HG02642 (cell line): ENCODE data around the gene ZNF697.
"Not testable (repeated sequence)": the region's sequence is repeated elsewhere in the genome, so short reads cannot be mapped to it uniquely, and the experiment has no call there.

ENCODE experiments used
- ATAC-seq: cut with Tn5 transposase; IDR thresholded peaks from one replicate; pipeline ENCODE4 v1.9.1; 2021; ENCODE audit warnings: mild to moderate bottlenecking; ENCODE audit not compliant: unreplicated experiment, poor library complexity

ZNF697 gene

GRCh38 chr1:119633575-119633974 lies 14.5 kb downstream of the ZNF697 start:
- ATAC-seq, result no peak

GRCh38 chr1:119632841-119633240 lies 15.2 kb downstream of the ZNF697 start:
- no peak for ATAC-seq

GRCh38 chr1:119632103-119632490 lies 16.0 kb downstream of the ZNF697 start:
- no peak for ATAC-seq

- ATAC-seq, result peak; percentile 74
Observed at GRCh38 chr1:119631433-119632102, 16.5 kb downstream of the ZNF697 start.

GRCh38 chr1:119631086-119631432 lies 17.0 kb downstream of the ZNF697 start:
- ATAC-seq, result no peak

GRCh38 chr1:119626841-119627240 lies 21.2 kb downstream of the ZNF697 start:
- ATAC-seq, result no peak

- no peak for ATAC-seq
Observed at GRCh38 chr1:119626011-119626545, 22.0 kb downstream of the ZNF697 start.

GRCh38 chr1:119623678-119624077 lies 24.4 kb downstream of the ZNF697 start:
- no peak for ATAC-seq

- no peak for ATAC-seq
Observed at GRCh38 chr1:119623193-119623515, 24.9 kb downstream of the ZNF697 start.

GRCh38 chr1:119622311-119623192 lies 25.5 kb downstream of the ZNF697 start:
- no peak for ATAC-seq

GRCh38 chr1:119621705-119622104 lies 26.4 kb downstream of the ZNF697 start:
- no peak for ATAC-seq

GRCh38 chr1:119617751-119618691 lies 30.0 kb downstream of the ZNF697 start:
- no peak for ATAC-seq

- not testable (repeated sequence) for ATAC-seq
Observed at GRCh38 chr1:119616748-119617147, 31.3 kb downstream of the ZNF697 start.

- ATAC-seq, result not testable (repeated sequence)
Observed at GRCh38 chr1:119615100-119615499, 33.0 kb downstream of the ZNF697 start.

- peak; percentile 72 for ATAC-seq
Observed at GRCh38 chr1:119613769-119614720, 34.0 kb downstream of the ZNF697 start.

- ATAC-seq, result peak; percentile 45
Observed at GRCh38 chr1:119611701-119612113, 36.4 kb downstream of the ZNF697 start.

- not testable (repeated sequence) for ATAC-seq
Observed at GRCh38 chr1:119608816-119609215, 39.2 kb downstream of the ZNF697 start.

GRCh38 chr1:119607087-119607807 lies 40.8 kb downstream of the ZNF697 start:
- not testable (repeated sequence) for ATAC-seq

- ATAC-seq, result no peak
Observed at GRCh38 chr1:119606394-119606793, 41.7 kb downstream of the ZNF697 start.
